ENCODE data around the gene COL9A3.

COL9A3 gene

GRCh38 chr20:62829231-62830230, 12.7 kb downstream of the COL9A3 start:
- H2AFZ ChIP-seq (ENCODE audit: low read length), result no peak overlapping the region
- H3F3A ChIP-seq (ENCODE audit: insufficient read depth, low read length), result peaks cover 13% of the 10 kb centered on the region
- no peaks in the 10 kb centered on the region for H4K20me1 ChIP-seq (ENCODE audit: insufficient read depth, low read length)
- no peak for DNase-seq
- H3K4me1 ChIP-seq (ENCODE audit: low read length), result peaks cover 13% of the 10 kb centered on the region
- H3K4me3 ChIP-seq (ENCODE audit: low read length), result no peak overlapping the region
- TF ChIP-seq EZH2 (optimal IDR thresholded peaks at IDR 0.05; ENCODE audit: low read depth, low read length) (no peak), CTCF (IDR thresholded peaks at IDR 0.05; ENCODE audit: low read length) (no peak), EZH2phosphoT487 (IDR thresholded peaks at IDR 0.05; ENCODE audit: low read length) (no peak)
- no peaks in the 10 kb centered on the region for H3K79me2 ChIP-seq (ENCODE audit: low read length)
- H3K9me3 ChIP-seq (replicated peaks; ENCODE audit: insufficient read depth, low read length), result no peaks in the 10 kb centered on the region
- peaks cover 50% of the 10 kb centered on the region for H3K27me3 ChIP-seq (replicated peaks; ENCODE audit: insufficient read depth, low read length)
- no peak overlapping the region for H3K27ac ChIP-seq (ENCODE audit: low read length)
- no peaks in the 10 kb centered on the region for H3K9me2 ChIP-seq (replicated peaks; ENCODE audit: insufficient read depth, low read length)
- H3K36me3 ChIP-seq (replicated peaks; ENCODE audit: insufficient read depth, low read length), result no peaks in the 10 kb centered on the region
- H3K9ac ChIP-seq (ENCODE audit: low read length), result no peak overlapping the region
- no peak overlapping the region for H3K4me2 ChIP-seq (ENCODE audit: low read depth, low read length)

GRCh38 chr20:62830251-62830650, 13.4 kb downstream of the COL9A3 start:
- peaks cover 57% of the 10 kb centered on the region for H3K27me3 ChIP-seq (replicated peaks; ENCODE audit: insufficient read depth, low read length)
- no peaks in the 10 kb centered on the region for H3K79me2 ChIP-seq (ENCODE audit: low read length)
- H3K36me3 ChIP-seq (replicated peaks; ENCODE audit: insufficient read depth, low read length), result no peaks in the 10 kb centered on the region
- H3K9ac ChIP-seq (ENCODE audit: low read length), result no peak overlapping the region
- peaks cover 10% of the 10 kb centered on the region for H3K4me1 ChIP-seq (ENCODE audit: low read length)
- no peak overlapping the region for H3K27ac ChIP-seq (ENCODE audit: low read length)
- no peak overlapping the region for H2AFZ ChIP-seq (ENCODE audit: low read length)
- H3K4me3 ChIP-seq (ENCODE audit: low read length), result no peak overlapping the region
- peaks cover 13% of the 10 kb centered on the region for H3F3A ChIP-seq (ENCODE audit: insufficient read depth, low read length)
- H3K9me3 ChIP-seq (replicated peaks; ENCODE audit: insufficient read depth, low read length), result no peaks in the 10 kb centered on the region
- TF ChIP-seq EZH2 (optimal IDR thresholded peaks at IDR 0.05; ENCODE audit: low read depth, low read length) (no peak), EZH2phosphoT487 (IDR thresholded peaks at IDR 0.05; ENCODE audit: low read length) (no peak), CTCF (IDR thresholded peaks at IDR 0.05; ENCODE audit: low read length) (no peak)
- H3K9me2 ChIP-seq (replicated peaks; ENCODE audit: insufficient read depth, low read length), result no peaks in the 10 kb centered on the region
- no peaks in the 10 kb centered on the region for H4K20me1 ChIP-seq (ENCODE audit: insufficient read depth, low read length)
- H3K4me2 ChIP-seq (ENCODE audit: low read depth, low read length), result no peak overlapping the region
- no peak for DNase-seq

- Histone ChIP-seq H3K79me2 (ENCODE audit: low read length) (no peaks in the 10 kb centered on the region), H3K4me2 (ENCODE audit: low read depth, low read length) (no peak overlapping the region), H3K9ac (ENCODE audit: low read length) (no peak overlapping the region), H3F3A (ENCODE audit: insufficient read depth, low read length) (peaks cover 13% of the 10 kb centered on the region), H3K27me3 (replicated peaks; ENCODE audit: insufficient read depth, low read length) (peaks cover 60% of the 10 kb centered on the region), H3K27ac (ENCODE audit: low read length) (no peak overlapping the region), H3K4me1 (ENCODE audit: low read length) (peaks cover 10% of the 10 kb centered on the region), H3K9me3 (replicated peaks; ENCODE audit: insufficient read depth, low read length) (no peaks in the 10 kb centered on the region), H3K36me3 (replicated peaks; ENCODE audit: insufficient read depth, low read length) (no peaks in the 10 kb centered on the region), H3K9me2 (replicated peaks; ENCODE audit: insufficient read depth, low read length) (no peaks in the 10 kb centered on the region), H3K4me3 (ENCODE audit: low read length) (no peak overlapping the region), H2AFZ (ENCODE audit: low read length) (no peak overlapping the region), H4K20me1 (ENCODE audit: insufficient read depth, low read length) (no peaks in the 10 kb centered on the region)
- DNase-seq, result no peak
- TF ChIP-seq CTCF (IDR thresholded peaks at IDR 0.05; ENCODE audit: low read length), result no peak
- TF ChIP-seq EZH2 (optimal IDR thresholded peaks at IDR 0.05; ENCODE audit: low read depth, low read length), result no peak
- TF ChIP-seq EZH2phosphoT487 (IDR thresholded peaks at IDR 0.05; ENCODE audit: low read length), result no peak
These were observed 14.0 kb downstream of the COL9A3 start for GRCh38 chr20:62830821-62831220.

All from MM.1S (cell line).